ENCODE measurements around the gene PLCB1. TPM values are rescaled to one million over a fixed set of nuclear protein-coding genes. Genes with fewer than 3 reads are reported as not detected.

PLCB1 gene
- total RNA-seq, 1 donor from 2014 or later, result 16.2 TPM

DNA sequence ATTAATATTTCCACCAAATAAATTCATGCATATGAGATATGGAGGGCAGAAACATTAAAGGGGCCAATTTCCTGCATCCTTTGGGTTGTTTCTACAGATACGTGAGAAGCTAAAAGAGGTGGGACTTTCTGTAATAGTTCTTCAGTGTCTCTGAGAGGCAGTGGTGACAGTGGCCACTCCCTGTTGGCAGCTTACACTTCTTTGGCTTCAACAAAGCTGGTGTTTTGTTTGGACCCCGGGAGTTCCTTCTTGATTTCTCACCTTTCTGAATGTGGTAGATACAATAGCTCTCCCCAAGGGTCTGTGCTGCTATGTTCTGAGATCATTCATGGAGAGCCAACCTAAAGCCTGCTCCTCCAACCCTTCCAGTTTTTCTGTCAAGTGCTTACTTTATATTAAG is 7.8 kb downstream of the PLCB1 start:
- TF ChIP-seq, protein P1, sequence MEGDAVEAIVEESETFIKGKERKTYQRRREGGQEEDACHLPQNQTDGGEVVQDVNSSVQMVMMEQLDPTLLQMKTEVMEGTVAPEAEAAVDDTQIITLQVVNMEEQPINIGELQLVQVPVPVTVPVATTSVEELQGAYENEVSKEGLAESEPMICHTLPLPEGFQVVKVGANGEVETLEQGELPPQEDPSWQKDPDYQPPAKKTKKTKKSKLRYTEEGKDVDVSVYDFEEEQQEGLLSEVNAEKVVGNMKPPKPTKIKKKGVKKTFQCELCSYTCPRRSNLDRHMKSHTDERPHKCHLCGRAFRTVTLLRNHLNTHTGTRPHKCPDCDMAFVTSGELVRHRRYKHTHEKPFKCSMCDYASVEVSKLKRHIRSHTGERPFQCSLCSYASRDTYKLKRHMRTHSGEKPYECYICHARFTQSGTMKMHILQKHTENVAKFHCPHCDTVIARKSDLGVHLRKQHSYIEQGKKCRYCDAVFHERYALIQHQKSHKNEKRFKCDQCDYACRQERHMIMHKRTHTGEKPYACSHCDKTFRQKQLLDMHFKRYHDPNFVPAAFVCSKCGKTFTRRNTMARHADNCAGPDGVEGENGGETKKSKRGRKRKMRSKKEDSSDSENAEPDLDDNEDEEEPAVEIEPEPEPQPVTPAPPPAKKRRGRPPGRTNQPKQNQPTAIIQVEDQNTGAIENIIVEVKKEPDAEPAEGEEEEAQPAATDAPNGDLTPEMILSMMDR (IDR thresholded peaks at IDR 0.05; ENCODE audit: unreplicated experiment), result no peak
- H3K27ac Mint-ChIP-seq, result no peak overlapping the region
- DNase-seq (ENCODE audit: low spot score, unreplicated experiment), result no peak
- no peaks in the 10 kb centered on the region for H3K4me1 Mint-ChIP-seq (ENCODE audit: low read depth)
- H3K27me3 Mint-ChIP-seq, result peaks cover 8% of the 10 kb centered on the region
- peaks cover 2% of the 10 kb centered on the region for H3K36me3 Mint-ChIP-seq (ENCODE audit: insufficient read depth)
- H3K9me3 Mint-ChIP-seq (ENCODE audit: low read depth), result no peaks in the 10 kb centered on the region
- H3K4me3 Mint-ChIP-seq (ENCODE audit: low read depth), result no peak overlapping the region

DNA sequence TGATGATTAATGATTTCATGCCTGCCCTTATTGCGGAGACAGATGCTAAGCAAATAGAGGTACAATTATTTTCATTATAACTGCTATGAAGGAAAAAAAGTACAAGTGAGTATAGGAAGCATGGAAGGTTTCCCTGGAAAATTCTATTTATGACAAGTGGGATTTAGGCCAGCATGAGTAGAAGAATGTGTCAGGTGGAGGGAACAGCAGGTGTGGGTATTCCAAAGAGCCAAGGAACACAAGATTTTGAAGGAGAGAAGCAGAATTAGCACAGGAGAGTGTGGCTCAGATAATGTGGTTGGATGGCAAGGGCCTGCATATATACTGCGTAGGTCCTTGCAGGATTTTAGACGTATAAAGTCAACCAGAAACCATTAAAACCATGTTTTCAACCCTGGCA is 11.4 kb downstream of the PLCB1 start:
- Mint-ChIP-seq H3K27me3 (no peaks in the 10 kb centered on the region), H3K4me3 (ENCODE audit: low read depth) (no peak overlapping the region), H3K9me3 (ENCODE audit: low read depth) (no peaks in the 10 kb centered on the region), H3K36me3 (ENCODE audit: insufficient read depth) (no peaks in the 10 kb centered on the region), H3K27ac (no peak overlapping the region), H3K4me1 (ENCODE audit: low read depth) (no peaks in the 10 kb centered on the region)
- TF ChIP-seq, protein P1 (IDR thresholded peaks at IDR 0.05; ENCODE audit: unreplicated experiment), result no peak
- no peak for DNase-seq (ENCODE audit: low spot score, unreplicated experiment)

DNA sequence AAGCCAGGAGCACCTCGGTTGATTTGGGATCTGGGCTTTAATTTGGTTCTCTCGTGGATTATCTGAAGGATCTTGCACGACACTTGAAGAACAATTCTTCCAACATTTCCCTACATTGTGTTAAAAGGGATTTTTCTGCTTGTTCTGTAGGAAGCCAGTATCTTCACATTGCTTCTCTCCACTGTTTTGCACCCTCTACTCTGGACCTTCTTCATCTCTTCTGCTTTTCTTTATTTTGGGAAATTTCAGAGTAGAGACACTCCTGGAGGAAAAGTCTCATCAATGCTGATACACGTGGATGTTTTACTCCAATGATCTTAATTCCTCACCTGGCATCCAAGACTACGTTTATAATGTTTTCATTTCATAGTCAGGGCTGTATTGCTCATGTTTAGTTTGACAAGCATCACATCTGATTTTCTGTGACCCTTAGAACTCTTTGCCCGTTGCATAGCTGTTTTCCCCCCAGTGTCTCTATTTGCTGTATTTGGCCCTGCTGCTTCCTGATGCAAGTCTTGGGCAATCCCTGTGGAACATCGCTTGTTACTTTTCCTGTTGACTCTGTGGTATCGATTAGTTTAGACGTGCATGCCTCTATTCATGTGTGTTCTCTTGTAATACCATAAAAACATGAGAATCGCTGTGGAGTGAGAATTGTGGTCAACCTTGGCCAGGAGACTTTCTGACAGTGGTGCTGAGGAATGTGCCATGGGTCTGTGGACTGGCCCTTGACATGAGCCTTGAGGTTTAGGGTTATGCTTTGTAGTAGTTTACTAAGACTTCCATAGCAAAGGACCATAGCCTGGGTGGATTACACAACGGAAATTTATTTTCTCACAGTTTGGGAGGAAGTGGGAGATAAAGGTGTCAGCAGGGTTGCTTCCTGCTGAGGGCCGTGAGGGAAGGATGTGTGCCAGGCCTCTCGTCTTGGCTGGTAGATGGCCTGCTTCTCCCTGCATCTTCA is 12.5 kb downstream of the PLCB1 start:
- TF ChIP-seq, protein P1 (IDR thresholded peaks at IDR 0.05; ENCODE audit: unreplicated experiment), result no peak
- Mint-ChIP-seq H3K4me1 (ENCODE audit: low read depth) (no peaks in the 10 kb centered on the region), H3K27ac (no peak overlapping the region), H3K27me3 (no peaks in the 10 kb centered on the region), H3K4me3 (ENCODE audit: low read depth) (no peak overlapping the region), H3K9me3 (ENCODE audit: low read depth) (no peaks in the 10 kb centered on the region), H3K36me3 (ENCODE audit: insufficient read depth) (no peaks in the 10 kb centered on the region)
- DNase-seq (ENCODE audit: low spot score, unreplicated experiment), result no peak

DNA sequence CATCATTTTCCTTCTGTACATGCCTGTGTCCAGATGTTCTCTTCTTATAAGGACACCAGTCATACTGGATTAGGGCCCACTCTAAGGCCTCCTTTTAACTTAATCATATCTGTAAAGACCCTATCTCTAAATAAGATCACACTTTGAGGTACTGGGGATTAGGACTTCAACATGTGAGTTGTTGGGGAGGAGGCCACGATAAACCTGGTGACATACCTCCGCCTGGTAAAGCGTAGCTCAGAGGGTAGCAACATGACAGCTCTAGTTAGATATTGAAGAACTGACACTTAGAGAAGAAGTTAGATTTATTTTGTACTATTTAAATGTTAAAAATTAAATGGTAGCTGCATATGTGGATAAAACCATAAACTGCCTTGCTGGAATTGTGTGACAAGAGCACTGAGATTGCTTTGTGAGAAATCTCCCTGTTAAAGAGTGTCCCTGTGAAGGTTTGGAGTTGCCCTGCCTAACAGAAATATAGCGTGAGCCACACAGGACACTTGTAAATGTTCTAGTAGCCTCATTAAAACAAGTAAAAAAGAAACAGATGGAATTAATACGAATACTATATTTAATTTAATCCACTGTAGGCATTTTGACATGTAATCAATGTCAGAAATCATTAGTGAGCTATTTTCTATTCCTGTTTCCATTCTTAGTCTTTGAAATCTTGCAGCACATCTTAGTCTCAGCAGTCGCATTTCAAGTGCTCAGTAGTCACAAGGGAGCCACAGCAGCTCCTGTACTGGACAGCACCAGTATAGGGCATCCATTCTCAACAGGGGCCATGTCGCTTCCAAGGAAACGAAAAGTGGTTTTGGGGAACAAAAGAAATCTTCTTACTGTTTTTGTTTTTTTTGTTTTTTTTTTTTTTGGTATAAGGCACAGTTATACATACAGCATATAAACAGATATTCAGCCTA is 13.4 kb downstream of the PLCB1 start:
- Mint-ChIP-seq H3K4me1 (ENCODE audit: low read depth) (no peaks in the 10 kb centered on the region), H3K9me3 (ENCODE audit: low read depth) (no peaks in the 10 kb centered on the region), H3K27me3 (no peaks in the 10 kb centered on the region), H3K4me3 (ENCODE audit: low read depth) (no peak overlapping the region), H3K36me3 (ENCODE audit: insufficient read depth) (no peaks in the 10 kb centered on the region), H3K27ac (no peak overlapping the region)
- TF ChIP-seq, protein P1 (IDR thresholded peaks at IDR 0.05; ENCODE audit: unreplicated experiment), result no peak
- no peak for DNase-seq (ENCODE audit: low spot score, unreplicated experiment)

DNA sequence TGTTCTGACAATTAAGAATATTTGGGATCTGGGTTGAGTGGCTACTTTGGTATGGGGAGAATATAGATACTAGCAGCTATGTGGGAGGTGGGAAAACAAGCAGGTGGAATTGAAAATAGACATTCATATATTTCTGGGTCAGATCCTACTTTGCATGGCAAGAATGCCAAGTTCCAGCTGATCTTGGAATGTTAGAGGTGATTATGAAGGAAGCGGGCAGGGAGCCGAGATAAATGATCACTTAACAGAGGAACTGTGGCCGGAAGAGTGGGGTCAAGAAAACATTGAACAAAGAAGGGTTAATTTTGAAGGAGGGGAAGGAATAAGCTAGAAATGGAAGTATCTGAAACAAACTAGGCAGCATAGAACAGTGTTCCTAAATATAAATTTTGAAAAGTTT is 15.4 kb downstream of the PLCB1 start:
- Mint-ChIP-seq H3K4me1 (ENCODE audit: low read depth) (no peaks in the 10 kb centered on the region), H3K27ac (no peak overlapping the region), H3K27me3 (no peaks in the 10 kb centered on the region), H3K36me3 (ENCODE audit: insufficient read depth) (no peaks in the 10 kb centered on the region), H3K4me3 (ENCODE audit: low read depth) (no peak overlapping the region), H3K9me3 (ENCODE audit: low read depth) (no peaks in the 10 kb centered on the region)
- DNase-seq (ENCODE audit: low spot score, unreplicated experiment), result no peak
- TF ChIP-seq, protein P1 (IDR thresholded peaks at IDR 0.05; ENCODE audit: unreplicated experiment), result no peak

All from progenitor cell of endocrine pancreas (in vitro differentiated cells).